Measurements from ENCODE around the gene NUP188.

- no peak for TF ChIP-seq EZH2 (IDR thresholded peaks at IDR 0.05)
- TF ChIP-seq POLR2AphosphoS5 (IDR thresholded peaks at IDR 0.05; ENCODE audit: borderline replicate concordance, low read depth, low read length), result no peak
These were observed 3.5 kb upstream of the NUP188 start for GRCh38 chr9:128943832-128944620.

Data from SK-N-MC (cell line).